HEK293 (cell line): ENCODE data around the gene ARAP1.

Experiments
- CTCF ChIA-PET: fragments of 350-600 bp; formaldehyde crosslinking; extraction: SDS; loops from one replicate; lab custom pipeline; 2021; ENCODE audit warnings: antibody characterized with exemption; lab: Yijun Ruan, JAX
- POLR2A ChIA-PET: fragments of 300-600 bp; formaldehyde crosslinking; extraction: SDS; loops from one replicate; lab custom pipeline; 2020; ENCODE audit warnings: antibody characterized with exemption, inconsistent platforms; lab: Yijun Ruan, JAX
- H3K27ac ChIP-seq: fragments of 200-500 bp; sonication (Bioruptor generic); 2 replicates; pipeline ENCODE4 v1.5.1; 2014; ENCODE audit warnings: low read depth, low read length, control low read depth, inconsistent platforms; ENCODE audit errors: extremely low read depth
- H3K36me3 ChIP-seq, 2 experiments: fragments of 200-500 bp in 1 of 2; sonication (Bioruptor generic) in 1 of 2; 1 replicate in 1 of 2; 2 replicates in 1 of 2; pipeline ENCODE4 v1.5.1; 2014 to 2017; ENCODE audit warnings: inconsistent platforms in 2 of 2, low read length in 2 of 2; ENCODE audit not compliant: control insufficient read depth in 2 of 2, insufficient read depth in 1 of 2
- H3K4me1 ChIP-seq: fragments of 200-500 bp; sonication (Bioruptor generic); 2 replicates; pipeline ENCODE4 v1.5.1; 2014; ENCODE audit warnings: mild to moderate bottlenecking, low read length, inconsistent platforms; ENCODE audit not compliant: control insufficient read depth, insufficient read depth
- H3K4me3 ChIP-seq: 2 replicates; pipeline ENCODE4 v1.5.1; 2011; ENCODE audit warnings: low read depth, mild to moderate bottlenecking, control low read depth, low read length, moderate library complexity
- H3K9me3 ChIP-seq: fragments of 200-500 bp; sonication (Bioruptor generic); 2 replicates; pipeline ENCODE4 v1.5.1; 2014; ENCODE audit warnings: low read depth, low read length, inconsistent platforms; ENCODE audit not compliant: control insufficient read depth, insufficient read depth
- BCL11B ChIP-seq: fragments of 450-650 bp; formaldehyde crosslinking; IDR thresholded peaks from 2 replicates; pipeline ENCODE4 v1.5.1; 2016; ENCODE audit warnings: low read depth, missing biosample characterization, missing genetic modification characterization
- HOXC10 ChIP-seq: sonication (generic); formaldehyde crosslinking; IDR thresholded peaks from 2 replicates; pipeline ENCODE4 v1.8.1; 2023; ENCODE audit warnings: mild to moderate bottlenecking, missing genetic modification reagents
- SALL2 ChIP-seq: fragments of 450-650 bp; formaldehyde crosslinking; IDR thresholded peaks from 2 replicates; pipeline ENCODE4 v1.5.0; 2017; ENCODE audit warnings: missing biosample characterization, mild to moderate bottlenecking, missing genetic modification characterization, borderline replicate concordance
- SCRT2 ChIP-seq: fragments of 450-650 bp; formaldehyde crosslinking; IDR thresholded peaks from 2 replicates; pipeline ENCODE4 v1.5.1; 2016; ENCODE audit warnings: missing biosample characterization, missing genetic modification characterization
- ZIC2 ChIP-seq: fragments of 450-650 bp; formaldehyde crosslinking; IDR thresholded peaks from 2 replicates; pipeline ENCODE4 v1.5.1; 2016; ENCODE audit warnings: missing biosample characterization, missing genetic modification characterization
- ZNF148 ChIP-seq: fragments of 450-650 bp; formaldehyde crosslinking; IDR thresholded peaks from 2 replicates; pipeline ENCODE4 v1.5.0; 2017; ENCODE audit warnings: missing biosample characterization, missing genetic modification characterization, borderline replicate concordance
- ZNF18 ChIP-seq: fragments of 450-650 bp; formaldehyde crosslinking; IDR thresholded peaks from 2 replicates; pipeline ENCODE4 v1.5.1; 2016; ENCODE audit warnings: missing biosample characterization, missing genetic modification characterization
- ZNF211 ChIP-seq: fragments of 450-650 bp; formaldehyde crosslinking; IDR thresholded peaks from 2 replicates; pipeline ENCODE4 v1.5.1; 2016; ENCODE audit warnings: low read depth, missing biosample characterization, missing genetic modification characterization
- ZNF239 ChIP-seq: fragments of 450-650 bp; formaldehyde crosslinking; IDR thresholded peaks from 2 replicates; pipeline ENCODE4 v1.5.1; 2016; ENCODE audit warnings: missing biosample characterization, missing genetic modification characterization
- ZNF366 ChIP-seq: fragments of 450-650 bp; formaldehyde crosslinking; conservative IDR thresholded peaks from 2 replicates; pipeline ENCODE4 v1.5.1; 2016; ENCODE audit warnings: missing biosample characterization, missing genetic modification characterization
- ZNF37A ChIP-seq: fragments of 450-650 bp; IDR thresholded peaks from 2 replicates; pipeline ENCODE4 v1.5.1; 2018; ENCODE audit warnings: missing biosample characterization, missing genetic modification characterization
- ZNF394 ChIP-seq: fragments of 450-650 bp; formaldehyde crosslinking; IDR thresholded peaks from 2 replicates; pipeline ENCODE4 v1.5.1; 2016; ENCODE audit warnings: missing biosample characterization, missing genetic modification characterization, mild to moderate bottlenecking, moderate library complexity, borderline replicate concordance
- ZNF416 ChIP-seq: fragments of 450-650 bp; formaldehyde crosslinking; IDR thresholded peaks from 2 replicates; pipeline ENCODE4 v1.5.1; 2016; ENCODE audit warnings: missing biosample characterization, missing genetic modification characterization
- ZNF530 ChIP-seq: fragments of 450-650 bp; formaldehyde crosslinking; IDR thresholded peaks from 2 replicates; pipeline ENCODE4 v1.5.1; 2016; ENCODE audit warnings: low read depth, missing biosample characterization, missing genetic modification characterization
- ZNF561 ChIP-seq: fragments of 450-650 bp; IDR thresholded peaks from 2 replicates; pipeline ENCODE4 v1.5.1; 2018; ENCODE audit warnings: missing biosample characterization, missing genetic modification characterization, borderline replicate concordance
- ZNF623 ChIP-seq: fragments of 450-650 bp; formaldehyde crosslinking; IDR thresholded peaks from 2 replicates; pipeline ENCODE4 v1.5.1; 2016; ENCODE audit warnings: missing biosample characterization, missing genetic modification characterization
- ZNF660 ChIP-seq: fragments of 450-650 bp; IDR thresholded peaks from 2 replicates; pipeline ENCODE4 v1.5.1; 2018; ENCODE audit warnings: missing biosample characterization, mild to moderate bottlenecking, missing genetic modification characterization
- ZNF677 ChIP-seq: fragments of 450-650 bp; IDR thresholded peaks from 2 replicates; pipeline ENCODE4 v1.5.0; 2018; ENCODE audit warnings: missing biosample characterization, mild to moderate bottlenecking, missing genetic modification characterization, moderate library complexity
- ZNF785 ChIP-seq: fragments of 450-650 bp; formaldehyde crosslinking; IDR thresholded peaks from 2 replicates; pipeline ENCODE4 v1.5.1; 2016; ENCODE audit warnings: missing biosample characterization, missing genetic modification characterization
- ZNF792 ChIP-seq: fragments of 450-650 bp; formaldehyde crosslinking; IDR thresholded peaks from 2 replicates; pipeline ENCODE4 v1.5.1; 2016; ENCODE audit warnings: missing biosample characterization, missing genetic modification characterization
- ZSCAN5A ChIP-seq: fragments of 450-650 bp; formaldehyde crosslinking; IDR thresholded peaks from 2 replicates; pipeline ENCODE4 v1.5.1; 2016; ENCODE audit warnings: missing biosample characterization, missing genetic modification characterization
- ZXDB ChIP-seq: fragments of 450-650 bp; formaldehyde crosslinking; IDR thresholded peaks from 2 replicates; pipeline ENCODE4 v1.5.1; 2016; ENCODE audit warnings: missing biosample characterization, missing genetic modification characterization

The ARAP1 gene

GRCh38 chr11:72777755-72778278 is 25.6 kb upstream of the ARAP1 start:
- no peak overlapping the region for H3K27ac ChIP-seq
- no peaks in the 10 kb centered on the region for H3K4me1 ChIP-seq
- TF ChIP-seq ZIC2 (tag by site-specific recombination) (peak; percentile 24; the same call in 1 of the 2 replicates), ZSCAN5A (tag by site-specific recombination) (no peak)
- CTCF ChIA-PET, result interaction anchor here (0.6 to 1.3 kb wide), 3 partner anchors 16 to 34 kb away, joined by 4 to 5 read pairs (median 4); partner anchors contain the start of gene STARD10
- H3K4me3 ChIP-seq, result no peak overlapping the region
- no peaks in the 10 kb centered on the region for H3K9me3 ChIP-seq
- H3K36me3 ChIP-seq, result peaks cover 0 to 5% of the 10 kb centered on the region in 2 experiments; a peak in 1 of 3 replicates
- POLR2A ChIA-PET, result no interaction called here

- no peak overlapping the region for H3K27ac ChIP-seq
- H3K9me3 ChIP-seq, result no peaks in the 10 kb centered on the region
- H3K4me3 ChIP-seq, result no peak overlapping the region
- ChIA-PET CTCF (interaction anchor here (1.3 kb wide), 1 partner anchor 17 kb away, joined by 5 read pairs; the partner anchor contains the start of gene STARD10), POLR2A (interaction anchor here (0.5 kb wide), 1 partner anchor 9 kb away, joined by 4 read pairs; no protein-coding TSS in a partner anchor)
- peaks cover 0 to 5% of the 10 kb centered on the region in 2 experiments; a peak in 1 of 3 replicates for H3K36me3 ChIP-seq
- TF ChIP-seq HOXC10, result no peak
- TF ChIP-seq ZNF623, result no peak
- TF ChIP-seq BCL11B (tag by site-specific recombination), result no peak
- TF ChIP-seq ZNF792 (tag by site-specific recombination), result no peak
- no peak for TF ChIP-seq ZNF530
- no peak for TF ChIP-seq SCRT2 (tag by site-specific recombination)
- no peak for TF ChIP-seq ZNF660 (tag by site-specific recombination)
- TF ChIP-seq ZNF677, result no peak
- TF ChIP-seq SALL2 (tag by site-specific recombination), result no peak
- no peak for TF ChIP-seq ZNF211 (tag by site-specific recombination)
- no peak for TF ChIP-seq ZSCAN5A (tag by site-specific recombination)
- TF ChIP-seq ZNF394 (tag by site-specific recombination), result no peak
- no peaks in the 10 kb centered on the region for H3K4me1 ChIP-seq
Measured at GRCh38 chr11:72776844-72777754, 24.9 kb upstream of the ARAP1 start.

- CTCF ChIA-PET, result interaction anchor here (0.6 to 1.3 kb wide), 4 partner anchors 18 to 524 kb away, joined by 4 to 5 read pairs (median 4); partner anchors contain the start of gene STARD10
- Histone ChIP-seq H3K36me3 (peaks cover 0 to 5% of the 10 kb centered on the region in 2 experiments; a peak in 1 of 3 replicates), H3K4me1 (no peaks in the 10 kb centered on the region), H3K27ac (no peak overlapping the region), H3K9me3 (no peaks in the 10 kb centered on the region), H3K4me3 (no peak overlapping the region)
- POLR2A ChIA-PET, result no interaction called here
- no peak for TF ChIP-seq ZNF561 (tag by site-specific recombination)
- TF ChIP-seq ZNF37A, result no peak
- no peak for TF ChIP-seq ZNF211 (tag by site-specific recombination)
- no peak for TF ChIP-seq ZNF416
- TF ChIP-seq ZNF148 (tag by site-specific recombination), result no peak
- no peak for TF ChIP-seq ZNF18 (tag by site-specific recombination)
- TF ChIP-seq ZNF239 (tag by site-specific recombination), result no peak
- no peak for TF ChIP-seq ZXDB
- no peak for TF ChIP-seq ZNF785 (tag by site-specific recombination)
- no peak for TF ChIP-seq ZNF366 (tag by site-specific recombination)
Measured at GRCh38 chr11:72776117-72776843, 24.1 kb upstream of the ARAP1 start.
